HG02938 (cell line): ENCODE results near the gene EPC2.
A peak's percentile ranks its signal among the peaks of the same experiment; 100 is the strongest.

Experiments
- ATAC-seq: cut with Tn5 transposase; IDR thresholded peaks from one replicate; pipeline ENCODE4 v1.9.1; 2021; ENCODE audit warnings: mild to moderate bottlenecking, moderate library complexity; ENCODE audit not compliant: unreplicated experiment

The EPC2 gene

GRCh38 chr2:148643998-148644882 is at the start of gene EPC2:
EPC2 (plus strand) TSS chr2:148644751; CDS start chr2:148645018, 267 bp downstream.
- ATAC-seq = peak; percentile 46

- ATAC-seq = no peak
Observed at GRCh38 chr2:148596018-148596417, 48.5 kb upstream of the EPC2 start.

- ATAC-seq = no peak
Observed at GRCh38 chr2:148599109-148599991, 45.2 kb upstream of the EPC2 start.

GRCh38 chr2:148602885-148603561 is 41.5 kb upstream of the EPC2 start:
- no peak for ATAC-seq

GRCh38 chr2:148603562-148603920 is 41.0 kb upstream of the EPC2 start:
- ATAC-seq = peak; percentile 100

- no peak for ATAC-seq
Observed at GRCh38 chr2:148604927-148605326, 39.6 kb upstream of the EPC2 start.

GRCh38 chr2:148607566-148607965 is 37.0 kb upstream of the EPC2 start:
- no peak for ATAC-seq

GRCh38 chr2:148613231-148614013 is 31.1 kb upstream of the EPC2 start:
- ATAC-seq = no peak

- ATAC-seq = no peak
Observed at GRCh38 chr2:148614014-148614321, 30.6 kb upstream of the EPC2 start.

GRCh38 chr2:148614322-148615049 is 30.1 kb upstream of the EPC2 start:
- ATAC-seq = peak; percentile 94

GRCh38 chr2:148615381-148615841 is 29.1 kb upstream of the EPC2 start:
- ATAC-seq = no peak

GRCh38 chr2:148616662-148617061 is 27.9 kb upstream of the EPC2 start:
- no peak for ATAC-seq

GRCh38 chr2:148617219-148617618 is 27.3 kb upstream of the EPC2 start:
- ATAC-seq = no peak

- no peak for ATAC-seq
Observed at GRCh38 chr2:148619560-148620195, 24.9 kb upstream of the EPC2 start.

GRCh38 chr2:148622366-148622765 is 22.2 kb upstream of the EPC2 start:
- ATAC-seq = no peak

GRCh38 chr2:148623086-148623485 is 21.5 kb upstream of the EPC2 start:
- no peak for ATAC-seq

GRCh38 chr2:148627224-148627623 is 17.3 kb upstream of the EPC2 start:
- no peak for ATAC-seq

- ATAC-seq = no peak
Observed at GRCh38 chr2:148634749-148635148, 9.8 kb upstream of the EPC2 start.

- ATAC-seq = no peak
Observed at GRCh38 chr2:148638543-148638942, 6.0 kb upstream of the EPC2 start.
